HL-60 (cell line): ENCODE results near the gene RIN2.

Experiments
- DNase-seq, 2 experiments: peaks; one replicate each; pipeline ENCODE4 v3.0.0-alpha.2; 2010 to 2020; ENCODE audit warnings: low read depth in 1 of 2, low spot score in 1 of 2
- H3K27ac ChIP-seq: fragments of 250-450 bp; sonication (Bioruptor Pico); replicated peaks from 2 replicates; pipeline ENCODE4 v1.5.1; 2020; ENCODE audit warnings: mild to moderate bottlenecking, moderate library complexity
- H3K27me3 ChIP-seq: fragments of 250-450 bp; sonication (Bioruptor Pico); 2 replicates; pipeline ENCODE4 v1.5.1; 2021; ENCODE audit warnings: mild to moderate bottlenecking, moderate library complexity; ENCODE audit not compliant: insufficient read depth, poor library complexity, severe bottlenecking
- H3K4me3 ChIP-seq: replicated peaks from 2 replicates; pipeline ENCODE4 v1.5.1; 2011; ENCODE audit warnings: mild to moderate bottlenecking, control low read depth, low read length; ENCODE audit not compliant: insufficient read depth
- CTCF ChIP-seq: IDR thresholded peaks from one replicate; pipeline ENCODE4 v1.5.1; 2011; ENCODE audit warnings: low read length, control low read depth, inconsistent platforms; ENCODE audit not compliant: insufficient read depth
- GABPA ChIP-seq: IDR thresholded peaks from 2 replicates; pipeline ENCODE4 v1.6.1; 2012; ENCODE audit warnings: low read depth
- POLR2AphosphoS5 ChIP-seq: IDR thresholded peaks from 2 replicates; pipeline ENCODE4 v1.6.1; 2012; ENCODE audit warnings: low read depth
- REST ChIP-seq: IDR thresholded peaks from 2 replicates; pipeline ENCODE4 v1.6.1; 2012; ENCODE audit warnings: low read depth; ENCODE audit not compliant: insufficient replicate concordance
- SPI1 ChIP-seq: IDR thresholded peaks from 2 replicates; pipeline ENCODE4 v1.6.1; 2012; ENCODE audit warnings: low read depth, mild to moderate bottlenecking, borderline replicate concordance

RIN2 gene

GRCh38 chr20:19714579-19714840 lies 43.5 kb upstream of the RIN2 start:
- Histone ChIP-seq H3K27ac (no peak overlapping the region), H3K27me3 (no peaks in the 10 kb centered on the region), H3K4me3 (no peak overlapping the region)
- DNase-seq: no peak
- no peak for TF ChIP-seq REST

GRCh38 chr20:19715986-19716385 lies 42.1 kb upstream of the RIN2 start:
- Histone ChIP-seq H3K27me3 (no peaks in the 10 kb centered on the region), H3K27ac (no peak overlapping the region), H3K4me3 (no peak overlapping the region)
- DNase-seq: no peak
- TF ChIP-seq SPI1 (no peak), POLR2AphosphoS5 (no peak), CTCF (no peak)

GRCh38 chr20:19718880-19719279 lies 39.2 kb upstream of the RIN2 start:
- Histone ChIP-seq H3K27me3 (no peaks in the 10 kb centered on the region), H3K4me3 (no peak overlapping the region), H3K27ac (no peak overlapping the region)
- TF ChIP-seq CTCF (no peak), GABPA (no peak), POLR2AphosphoS5 (no peak), SPI1 (no peak), REST (no peak)
- DNase-seq: no peak

- no peak for TF ChIP-seq POLR2AphosphoS5
- TF ChIP-seq REST: no peak
- H3K27me3 ChIP-seq: no peaks in the 10 kb centered on the region
- no peak for DNase-seq
- H3K27ac ChIP-seq: no peak overlapping the region
- no peak overlapping the region for H3K4me3 ChIP-seq
Observed at GRCh38 chr20:19720991-19721390, 37.1 kb upstream of the RIN2 start.
